ENCODE measurements around the gene INTS14.

DNA sequence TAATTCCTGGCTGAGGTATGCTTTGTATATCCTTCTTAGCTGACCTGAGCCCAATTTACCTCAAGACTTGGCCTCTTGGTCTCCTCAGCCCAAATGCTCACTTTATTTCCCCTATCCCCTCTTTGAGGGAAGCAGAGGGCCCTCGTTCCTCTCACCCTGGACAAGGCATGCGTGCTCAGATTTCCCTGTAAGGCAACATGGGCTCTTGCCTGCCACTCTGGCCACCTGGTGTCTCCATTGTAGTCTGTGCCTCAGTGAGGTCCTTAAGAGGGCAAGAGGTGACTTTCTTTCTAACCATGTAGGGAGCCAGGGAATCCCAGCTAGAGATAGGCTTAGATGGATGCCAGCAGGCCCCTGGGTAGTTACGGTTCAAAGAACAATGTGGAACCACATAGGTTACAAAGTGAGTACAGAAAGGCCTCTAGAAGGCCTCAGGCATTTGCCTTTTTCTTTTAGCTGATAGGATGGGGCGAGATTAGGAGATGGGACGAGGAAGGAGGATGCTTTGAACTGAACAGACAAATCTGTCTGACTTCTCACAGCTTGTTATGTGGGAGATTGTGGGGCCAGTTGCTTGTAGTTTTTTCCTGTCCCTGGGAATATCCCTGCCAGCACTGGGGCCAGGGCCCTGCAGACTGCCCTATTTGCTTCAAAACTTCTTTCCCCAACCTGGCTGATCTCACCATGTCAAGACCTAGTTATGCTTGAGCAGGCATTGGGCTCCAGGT, 1.1 kb upstream of the INTS14 start:
- TF ChIP-seq, protein P1, sequence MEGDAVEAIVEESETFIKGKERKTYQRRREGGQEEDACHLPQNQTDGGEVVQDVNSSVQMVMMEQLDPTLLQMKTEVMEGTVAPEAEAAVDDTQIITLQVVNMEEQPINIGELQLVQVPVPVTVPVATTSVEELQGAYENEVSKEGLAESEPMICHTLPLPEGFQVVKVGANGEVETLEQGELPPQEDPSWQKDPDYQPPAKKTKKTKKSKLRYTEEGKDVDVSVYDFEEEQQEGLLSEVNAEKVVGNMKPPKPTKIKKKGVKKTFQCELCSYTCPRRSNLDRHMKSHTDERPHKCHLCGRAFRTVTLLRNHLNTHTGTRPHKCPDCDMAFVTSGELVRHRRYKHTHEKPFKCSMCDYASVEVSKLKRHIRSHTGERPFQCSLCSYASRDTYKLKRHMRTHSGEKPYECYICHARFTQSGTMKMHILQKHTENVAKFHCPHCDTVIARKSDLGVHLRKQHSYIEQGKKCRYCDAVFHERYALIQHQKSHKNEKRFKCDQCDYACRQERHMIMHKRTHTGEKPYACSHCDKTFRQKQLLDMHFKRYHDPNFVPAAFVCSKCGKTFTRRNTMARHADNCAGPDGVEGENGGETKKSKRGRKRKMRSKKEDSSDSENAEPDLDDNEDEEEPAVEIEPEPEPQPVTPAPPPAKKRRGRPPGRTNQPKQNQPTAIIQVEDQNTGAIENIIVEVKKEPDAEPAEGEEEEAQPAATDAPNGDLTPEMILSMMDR (IDR thresholded peaks at IDR 0.05; ENCODE audit: borderline replicate concordance, extremely low read depth, low read length, poor library complexity, severe bottlenecking): no peak
- TF ChIP-seq EZH2 (IDR thresholded peaks at IDR 0.05; ENCODE audit: borderline replicate concordance, low read depth, low read length, severe bottlenecking): no peak
